ENCODE data around the gene GADL1.

- TF ChIP-seq EZH2 (optimal IDR thresholded peaks at IDR 0.05; ENCODE audit: low read depth, low read length) (no peak), CTCF (IDR thresholded peaks at IDR 0.05; ENCODE audit: low read length) (no peak)
These were observed 201.8 kb downstream of the GADL1 start for GRCh38 chr3:30692498-30693130.
